Measurements from ENCODE around the gene HS3ST4.

The HS3ST4 gene

DNA sequence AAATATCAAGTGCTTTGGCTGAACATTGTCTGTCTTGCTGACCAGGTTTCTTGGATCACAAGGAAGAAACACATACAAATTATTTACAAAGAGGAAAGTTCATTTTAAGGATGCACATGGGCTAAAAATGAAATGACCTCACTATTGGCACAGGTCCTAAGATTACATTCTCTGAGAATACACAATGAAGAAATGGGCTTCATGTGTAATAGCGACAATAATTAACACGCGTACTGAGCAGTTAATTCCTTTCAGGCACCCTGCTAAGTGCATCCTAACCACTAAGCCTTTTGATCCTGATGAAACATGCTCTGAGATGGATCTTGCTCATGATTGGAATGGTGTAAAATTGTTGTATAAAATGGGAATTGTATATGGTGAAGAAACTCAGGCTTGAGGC, 429.0 kb downstream of the HS3ST4 start:
- no peak for DNase-seq

DNA sequence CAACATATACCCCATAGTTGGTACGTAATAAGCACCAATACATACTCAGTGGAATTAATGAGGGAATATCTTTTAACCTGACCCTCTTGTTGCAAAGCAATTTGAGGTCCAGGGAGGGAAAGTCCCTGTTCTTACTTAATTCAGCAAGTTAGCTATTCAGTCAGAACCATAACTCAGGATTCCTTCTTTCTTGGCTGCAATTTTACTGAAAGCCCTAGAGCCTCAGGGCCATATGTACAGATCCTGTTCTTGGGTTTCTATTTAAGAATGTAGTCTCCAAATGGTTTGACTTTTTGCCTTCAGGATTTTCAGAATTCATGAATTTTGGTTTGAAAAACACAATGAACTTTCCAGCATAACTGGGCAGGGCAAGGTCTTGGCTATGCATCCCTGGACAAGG, 436.5 kb downstream of the HS3ST4 start:
- no peak for DNase-seq

DNA sequence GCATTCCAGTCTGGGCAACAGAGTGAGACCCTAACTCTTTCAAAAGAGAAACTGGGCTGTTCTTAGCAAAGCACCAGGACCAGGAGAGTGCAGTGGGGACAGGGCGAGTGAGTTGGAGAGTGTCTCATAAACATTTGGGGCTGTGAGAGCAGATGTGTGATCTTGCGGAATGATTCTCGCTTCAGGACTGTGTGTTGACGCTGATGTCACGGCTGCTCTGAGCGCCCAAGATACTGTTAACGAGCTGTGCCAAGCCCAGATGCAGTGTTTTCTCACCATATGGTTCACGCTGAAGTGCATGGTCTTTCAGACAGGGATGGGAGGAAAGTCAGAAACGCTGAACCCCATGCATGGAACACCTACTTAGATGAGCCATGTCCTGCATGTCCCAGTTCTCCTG, 438.2 kb downstream of the HS3ST4 start:
- DNase-seq: no peak

DNA sequence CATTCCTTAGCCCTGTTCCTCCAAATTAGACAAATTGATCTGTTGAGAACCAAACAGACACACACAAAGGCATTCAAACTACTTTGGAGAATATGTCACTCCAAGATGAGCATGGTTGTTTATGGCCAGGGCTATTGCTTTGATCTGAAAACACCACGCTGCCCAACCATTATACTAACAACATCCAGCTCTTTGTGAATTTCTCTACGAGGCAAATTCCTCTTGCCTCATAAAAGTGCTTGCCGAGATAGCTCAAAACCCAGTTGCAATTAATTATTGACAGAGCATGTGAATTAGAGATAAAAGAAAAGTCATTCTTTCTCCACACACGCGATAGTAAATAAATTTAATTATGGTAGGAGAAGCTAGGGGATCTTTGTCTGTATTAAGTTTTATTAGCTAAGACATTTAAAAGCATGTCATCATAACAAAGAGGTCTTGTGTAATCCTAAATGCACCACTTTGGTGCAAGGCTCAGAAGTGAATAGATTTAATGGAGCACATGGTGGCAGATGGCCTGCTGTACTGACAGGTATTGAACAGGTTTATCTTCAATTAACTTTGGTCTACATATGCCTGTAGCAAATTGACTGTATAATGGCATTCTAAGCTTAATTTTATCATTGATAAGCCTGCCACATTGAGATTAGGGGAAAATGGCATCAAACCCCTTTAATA, 441.8 kb downstream of the HS3ST4 start:
- no peak for DNase-seq

DNA sequence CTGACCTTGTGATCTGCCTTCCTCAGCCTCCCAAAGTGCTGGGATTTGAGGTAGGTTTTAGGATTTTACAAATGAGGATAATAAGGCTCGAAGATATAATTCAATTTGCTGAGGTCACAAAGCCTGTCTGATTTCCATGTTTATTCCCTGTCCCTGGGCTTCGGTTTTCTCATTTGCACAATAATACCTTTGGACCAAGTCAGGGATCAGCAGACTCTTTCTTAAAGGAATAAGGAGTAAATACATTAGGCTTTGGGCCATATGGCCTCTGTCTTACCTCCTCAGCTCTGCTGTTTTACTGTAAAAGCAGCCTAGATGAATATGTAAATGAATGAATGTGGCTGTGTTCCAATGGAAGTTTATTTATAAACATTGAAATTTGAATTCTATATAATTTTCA, 442.8 kb downstream of the HS3ST4 start:
- DNase-seq: no peak

DNA sequence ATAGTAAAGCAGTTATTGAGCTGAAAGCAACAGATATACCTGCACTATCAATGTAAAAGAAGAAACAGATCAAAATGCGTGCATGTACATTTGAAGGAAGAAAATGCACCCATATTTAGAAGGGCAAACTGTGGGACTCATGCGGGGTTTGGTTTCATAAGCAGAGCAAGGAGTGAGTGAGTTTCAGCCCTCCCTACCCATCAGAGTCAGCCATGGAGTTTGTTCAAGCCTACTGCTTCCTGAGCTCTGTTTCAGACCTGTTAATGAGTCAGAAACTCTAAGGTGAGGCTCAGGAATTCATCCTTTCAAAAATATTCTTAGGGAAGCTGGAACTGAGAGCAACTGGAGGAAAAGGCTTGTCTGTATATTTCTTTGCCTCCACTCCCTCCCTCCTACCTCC, 446.2 kb downstream of the HS3ST4 start:
- DNase-seq: no peak

DNA sequence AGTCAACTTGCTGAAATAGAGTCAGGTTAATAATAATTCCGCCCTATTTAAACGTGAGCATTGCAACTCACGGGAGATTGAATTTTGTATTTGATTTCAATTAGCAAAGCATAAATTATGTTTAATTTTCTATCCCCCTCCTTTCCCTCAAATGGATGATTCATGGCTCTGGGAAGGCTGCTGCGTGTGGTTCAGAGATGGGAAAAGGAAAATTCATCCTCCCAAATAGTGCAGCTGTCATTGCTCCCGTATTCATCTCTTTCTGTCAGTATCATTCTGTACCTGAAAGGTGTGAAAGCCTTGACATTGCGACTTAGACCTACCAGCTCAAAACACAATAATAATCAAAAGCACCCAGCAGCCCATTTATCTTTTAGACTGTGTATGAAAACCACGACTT, 447.3 kb downstream of the HS3ST4 start:
- DNase-seq: no peak

DNA sequence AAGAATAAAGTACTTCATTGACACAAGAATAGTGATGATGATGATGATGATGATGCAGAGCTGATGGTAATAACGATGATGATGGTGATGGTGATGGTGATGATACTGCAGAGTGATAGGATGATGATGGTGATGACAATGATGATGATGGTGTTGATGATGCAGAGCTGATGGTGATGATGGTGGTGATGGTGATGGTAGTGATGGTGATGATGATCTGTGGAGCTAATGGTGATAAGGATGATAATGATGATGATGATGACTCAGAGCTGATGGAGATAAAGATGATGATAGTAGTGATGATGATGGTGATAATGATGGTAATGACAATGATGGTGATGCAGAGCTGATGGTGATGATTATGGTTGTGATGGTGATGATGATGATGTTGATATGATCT, 448.1 kb downstream of the HS3ST4 start:
- no peak for DNase-seq

DNA sequence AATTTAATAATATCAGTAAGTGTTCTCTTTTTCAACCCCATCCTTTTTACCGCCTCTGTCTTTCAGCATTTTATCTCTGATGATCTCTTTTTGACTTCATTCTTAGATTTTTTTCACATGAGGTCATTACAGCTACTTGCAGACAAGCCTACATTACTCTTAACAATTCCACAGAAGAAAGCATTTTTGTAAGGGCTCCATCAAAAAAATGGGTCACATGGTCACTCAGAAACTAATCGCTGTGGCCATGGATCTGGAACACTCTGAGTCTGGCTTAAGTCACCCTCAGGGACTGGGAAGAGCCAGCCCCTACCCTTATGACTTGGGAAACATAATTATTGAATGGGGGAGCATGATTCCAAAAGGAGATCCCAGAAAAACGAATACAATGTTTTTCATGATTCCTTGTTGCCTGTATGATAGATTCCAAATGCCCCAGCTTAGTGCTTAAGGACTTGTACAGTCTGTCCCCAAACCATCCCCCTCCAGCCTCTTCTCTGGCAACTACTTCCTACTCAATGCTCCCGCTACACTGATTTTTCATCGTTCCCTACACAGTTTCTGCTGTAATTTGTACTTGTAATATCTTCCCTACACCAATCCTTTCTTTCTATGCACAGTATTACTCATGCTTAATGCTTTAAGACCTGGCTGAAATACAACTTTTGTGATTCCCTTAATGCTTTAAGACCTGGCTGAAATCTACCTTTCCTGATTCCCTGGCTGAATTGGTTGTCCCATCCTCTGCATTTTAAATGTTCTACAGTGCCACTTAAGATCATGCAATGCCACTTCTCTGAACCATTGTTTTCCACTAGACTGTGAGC, 457.8 kb downstream of the HS3ST4 start:
- no peak for DNase-seq

DNA sequence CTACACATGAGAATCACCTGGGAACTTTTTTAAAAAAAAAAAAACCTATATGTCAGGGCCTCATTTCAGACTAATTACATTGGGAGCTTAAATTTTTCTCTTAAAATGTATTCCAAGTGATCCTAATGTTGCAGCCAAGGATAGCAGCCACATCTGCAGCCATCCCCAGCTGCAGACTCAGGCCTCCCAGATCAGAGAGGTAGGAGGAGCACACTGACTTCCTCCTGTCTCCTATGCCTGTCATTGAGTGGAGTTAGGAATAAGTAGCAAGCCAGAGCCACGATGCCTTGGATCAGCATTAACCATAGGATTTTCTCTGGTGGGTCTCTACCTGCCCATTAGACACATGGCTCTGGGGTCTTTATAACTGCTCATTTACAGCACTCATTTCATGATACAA, 463.5 kb downstream of the HS3ST4 start:
- DNase-seq: no peak

DNA sequence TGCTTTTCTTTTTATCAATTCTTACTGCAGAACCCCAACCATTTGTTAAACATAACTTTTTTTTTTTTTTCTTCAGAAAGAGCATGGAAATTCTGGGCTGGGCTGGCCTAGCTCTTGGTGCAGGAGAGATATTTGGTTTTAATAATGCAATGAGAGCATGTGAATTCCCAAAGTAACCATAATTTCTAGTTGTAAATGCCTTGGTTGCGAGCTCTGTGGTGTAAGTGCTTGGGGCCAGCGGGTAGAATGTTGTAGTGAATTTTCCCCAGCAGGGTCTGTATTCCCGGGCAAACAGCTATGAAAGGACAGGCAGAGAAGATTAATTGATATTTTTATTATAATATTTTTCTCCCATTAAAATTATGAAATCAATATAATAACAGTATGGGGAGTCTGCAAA, 465.6 kb downstream of the HS3ST4 start:
- no peak for DNase-seq

DNA sequence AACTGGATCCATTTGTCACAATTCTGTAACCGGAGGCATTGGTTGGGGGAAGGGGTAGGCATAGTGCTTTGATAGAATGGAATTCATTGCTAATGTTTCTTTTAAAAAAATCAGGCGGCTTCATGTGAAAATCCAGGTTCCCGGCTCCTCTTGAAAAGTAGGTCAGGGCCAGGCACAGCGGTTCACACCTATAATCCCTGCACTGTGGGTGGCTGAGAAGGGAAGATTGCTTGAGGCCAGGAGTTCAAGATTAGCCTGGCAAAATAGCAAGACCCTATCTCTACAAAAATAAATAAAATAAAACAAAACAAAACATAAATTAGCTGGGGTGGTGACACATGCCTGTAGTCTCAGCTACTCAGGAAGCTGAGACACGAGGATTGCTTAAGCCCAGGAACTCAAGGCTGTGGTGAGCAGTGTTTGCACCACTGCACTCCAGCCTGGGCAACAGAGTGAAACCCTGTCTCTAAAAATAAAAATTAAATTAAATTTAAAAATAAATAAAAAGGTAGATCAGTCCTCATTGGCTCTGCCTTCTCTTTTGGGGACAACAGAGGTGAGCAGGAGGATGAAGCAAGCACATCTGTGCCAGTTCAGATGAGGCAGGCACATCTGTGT, 466.5 kb downstream of the HS3ST4 start:
- DNase-seq: no peak

DNA sequence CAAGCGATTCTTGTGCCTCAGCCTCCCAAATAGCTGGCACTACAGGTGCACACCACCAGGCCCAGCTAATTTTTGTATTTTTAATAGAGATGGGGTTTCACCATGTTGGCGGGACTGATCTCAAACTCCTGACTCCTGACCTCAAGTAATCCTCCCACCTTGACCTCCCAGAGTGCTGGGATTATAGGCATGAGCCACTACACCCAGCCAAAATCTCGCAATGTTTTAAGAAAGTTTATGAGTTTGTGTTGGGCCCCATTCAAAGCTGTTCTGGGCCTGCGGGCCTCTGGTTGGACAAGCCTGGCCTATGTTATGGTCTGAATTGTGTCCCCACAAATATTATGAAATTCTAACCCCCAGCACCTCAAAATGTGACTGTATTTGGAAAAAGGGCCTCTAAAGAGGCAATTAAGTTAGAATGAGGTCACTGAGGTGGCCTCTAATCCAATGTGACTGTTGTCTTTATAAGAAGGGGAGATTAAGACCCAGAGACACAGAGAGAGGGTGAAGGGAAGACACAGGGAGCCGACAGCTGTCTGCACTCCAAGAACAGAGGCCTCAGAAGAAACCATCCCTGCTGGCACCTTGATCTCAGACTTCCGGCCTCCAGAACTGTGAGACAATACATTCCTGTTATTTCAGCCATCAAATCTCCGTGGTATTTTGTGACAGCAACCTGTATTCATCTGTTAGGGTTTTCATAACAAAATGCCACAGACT, 469.9 kb downstream of the HS3ST4 start:
- no peak for DNase-seq

DNA sequence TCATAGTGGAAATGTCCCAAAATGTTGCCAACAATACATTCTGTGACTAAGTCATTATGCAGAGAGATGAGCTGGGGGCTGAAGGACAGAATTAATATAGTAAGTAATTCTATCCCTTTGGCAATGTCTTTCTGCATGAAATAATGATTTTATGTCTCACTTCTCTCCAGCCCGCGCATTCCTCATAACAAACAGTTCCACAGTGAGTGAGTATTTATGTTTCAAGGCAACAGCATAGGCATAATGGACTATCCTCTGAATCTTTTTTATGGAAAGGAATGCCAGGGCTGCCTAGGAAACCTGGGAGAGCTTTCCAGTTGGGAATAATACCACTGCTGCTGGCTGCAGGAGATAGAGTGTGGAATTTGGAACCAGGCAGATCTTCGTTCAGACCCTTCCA, 477.7 kb downstream of the HS3ST4 start:
- DNase-seq: no peak

DNA sequence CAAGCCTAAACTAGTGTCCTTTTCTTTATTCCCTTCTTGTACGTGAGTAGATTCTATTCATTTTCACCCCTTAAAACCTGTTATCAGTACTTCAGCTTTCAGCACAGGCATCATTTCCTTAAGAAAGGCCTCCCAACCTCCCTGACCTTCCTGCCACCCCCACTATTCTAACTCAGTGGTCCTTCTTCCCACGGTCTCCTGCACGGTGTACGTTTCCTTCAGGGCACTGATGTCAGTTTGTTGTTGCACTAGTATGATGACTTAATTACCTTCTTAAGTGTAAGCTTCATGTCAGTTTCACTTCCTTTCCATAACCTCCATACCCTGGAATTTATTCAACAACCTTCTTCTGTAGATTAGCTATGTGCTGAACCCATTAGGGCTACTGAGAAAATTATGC, 484.2 kb downstream of the HS3ST4 start:
- DNase-seq: no peak

DNA sequence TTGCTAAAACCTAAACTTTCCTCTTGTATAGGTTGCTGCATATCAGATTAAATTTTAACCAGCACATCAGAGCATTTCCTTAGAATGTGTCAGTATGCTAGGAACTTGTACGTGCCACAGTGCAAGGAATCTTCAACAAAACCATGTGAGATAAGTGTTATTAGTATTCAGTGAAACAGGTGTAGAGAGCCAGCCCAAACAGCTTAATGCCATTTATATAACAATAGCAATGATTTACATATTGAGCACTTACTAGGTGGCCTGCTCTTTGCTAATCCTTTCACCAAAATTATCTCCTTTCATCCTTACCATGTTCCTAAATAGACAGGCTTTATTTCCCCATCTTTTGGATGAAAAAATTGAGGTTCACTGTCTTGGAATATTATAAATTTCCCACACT, 485.7 kb downstream of the HS3ST4 start:
- no peak for DNase-seq

DNA sequence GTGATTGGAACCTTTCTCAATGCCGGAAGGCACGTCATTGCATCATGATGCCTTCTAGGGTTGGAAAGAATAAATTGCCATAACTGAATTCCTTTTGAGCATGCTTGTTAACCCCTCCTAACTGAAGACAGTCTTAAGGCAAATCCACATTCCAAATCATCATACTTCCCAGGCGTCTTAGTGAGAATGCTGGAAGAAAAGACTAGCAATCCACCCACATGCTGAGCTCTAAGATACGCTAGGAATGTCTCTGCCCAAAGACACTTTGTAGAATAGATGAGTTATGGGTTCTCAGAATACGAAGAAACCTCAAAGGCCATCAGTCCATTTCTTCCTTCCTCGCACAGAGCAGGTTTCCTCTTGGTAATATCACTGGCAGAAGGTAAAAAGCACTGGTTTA, 486.5 kb downstream of the HS3ST4 start:
- DNase-seq: no peak

DNA sequence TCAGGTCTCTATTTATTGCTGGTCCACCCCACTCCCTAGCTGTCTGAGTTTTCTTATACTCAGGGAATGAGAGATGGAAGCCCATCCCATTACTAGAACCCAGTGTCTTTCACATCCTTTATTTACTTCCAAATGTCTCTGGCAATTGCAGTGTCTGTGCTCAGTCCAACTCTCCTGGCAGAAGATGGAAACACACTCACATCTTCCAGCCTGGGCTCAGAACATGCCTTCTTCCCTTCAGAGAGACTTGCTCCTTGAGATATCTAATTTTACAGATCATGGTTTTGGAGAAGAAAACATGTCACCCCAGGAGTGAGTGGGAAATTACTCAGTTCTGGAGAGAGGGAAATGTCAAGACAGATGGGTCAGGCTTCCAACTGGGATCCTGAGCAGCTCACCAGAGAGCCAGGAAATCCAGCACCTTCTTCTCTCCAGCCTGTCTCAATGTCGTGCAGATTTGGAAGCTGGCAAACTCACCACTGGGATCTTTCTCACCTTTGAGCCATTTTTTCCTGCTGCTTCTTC, 494.4 kb downstream of the HS3ST4 start:
- DNase-seq: no peak
